ENCODE results near the gene ANKIB1.
"Not testable (repeated sequence)": the region's sequence is repeated elsewhere in the genome, so short reads cannot be mapped to it uniquely, and the experiment has no call there.

ANKIB1 gene

GRCh38 chr7:92331508-92331907, 85.7 kb downstream of the ANKIB1 start:
- no peak for DNase-seq (ENCODE audit: low read depth in 2 of 2)

DNA sequence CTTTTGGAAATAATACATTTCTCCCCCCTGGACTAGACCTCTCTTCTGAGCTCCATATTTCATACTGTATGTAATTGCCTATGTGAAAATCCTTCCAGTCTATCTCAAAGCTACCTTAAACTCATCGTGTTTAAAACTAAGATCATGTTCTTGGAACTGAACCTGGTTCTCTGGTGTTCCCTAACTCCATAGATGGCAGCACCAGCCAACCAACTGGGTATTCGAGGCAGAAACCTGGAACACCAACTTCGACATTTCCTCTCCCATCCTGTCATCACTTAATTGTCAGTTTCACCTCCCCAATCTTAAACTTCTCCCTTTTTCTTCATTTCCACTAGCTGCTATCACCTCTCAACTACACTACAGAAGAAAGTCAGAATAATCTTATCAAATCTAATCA, 87.0 kb downstream of the ANKIB1 start:
- DNase-seq (ENCODE audit: low read depth in 2 of 2) = no peak

DNA sequence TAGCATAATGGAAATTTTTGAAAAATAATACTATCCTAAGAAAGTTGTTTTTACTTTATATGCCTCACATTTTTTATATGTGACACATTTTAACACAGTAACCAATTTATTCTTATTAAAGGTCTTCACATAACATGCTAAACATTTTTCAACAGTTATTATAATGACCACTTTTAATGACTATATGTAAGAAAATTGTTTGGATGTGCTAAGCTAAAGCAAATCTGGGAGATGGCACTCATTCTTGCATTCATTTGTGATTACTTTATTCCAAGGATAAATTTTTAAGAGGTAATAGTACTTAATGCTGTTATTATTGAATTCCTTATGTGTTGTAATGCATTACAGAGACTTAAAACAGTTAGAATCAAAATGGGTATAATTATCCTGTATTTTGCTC, 88.1 kb downstream of the ANKIB1 start:
- DNase-seq (ENCODE audit: low read depth in 2 of 2) = no peak

DNA sequence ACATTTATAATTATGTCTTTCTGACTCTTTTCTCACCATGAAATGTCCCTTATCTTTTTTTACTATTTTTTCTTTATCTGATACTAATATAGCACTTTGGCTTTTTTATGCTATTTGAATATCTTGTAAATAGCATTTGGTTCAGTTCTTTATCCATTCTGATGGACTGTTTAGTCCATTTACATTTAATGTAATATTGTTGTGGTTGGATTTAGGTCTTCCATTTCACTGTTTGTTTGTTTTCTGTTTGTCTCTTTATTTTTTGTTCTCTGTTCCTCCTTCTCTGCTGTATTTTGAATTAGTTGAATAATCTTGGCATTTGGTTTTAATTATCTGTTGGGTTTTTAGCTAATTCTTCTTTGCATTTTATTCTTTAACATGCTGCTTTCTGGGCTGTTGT, 89.8 kb downstream of the ANKIB1 start:
- no peak for DNase-seq (ENCODE audit: low read depth in 2 of 2)

DNA sequence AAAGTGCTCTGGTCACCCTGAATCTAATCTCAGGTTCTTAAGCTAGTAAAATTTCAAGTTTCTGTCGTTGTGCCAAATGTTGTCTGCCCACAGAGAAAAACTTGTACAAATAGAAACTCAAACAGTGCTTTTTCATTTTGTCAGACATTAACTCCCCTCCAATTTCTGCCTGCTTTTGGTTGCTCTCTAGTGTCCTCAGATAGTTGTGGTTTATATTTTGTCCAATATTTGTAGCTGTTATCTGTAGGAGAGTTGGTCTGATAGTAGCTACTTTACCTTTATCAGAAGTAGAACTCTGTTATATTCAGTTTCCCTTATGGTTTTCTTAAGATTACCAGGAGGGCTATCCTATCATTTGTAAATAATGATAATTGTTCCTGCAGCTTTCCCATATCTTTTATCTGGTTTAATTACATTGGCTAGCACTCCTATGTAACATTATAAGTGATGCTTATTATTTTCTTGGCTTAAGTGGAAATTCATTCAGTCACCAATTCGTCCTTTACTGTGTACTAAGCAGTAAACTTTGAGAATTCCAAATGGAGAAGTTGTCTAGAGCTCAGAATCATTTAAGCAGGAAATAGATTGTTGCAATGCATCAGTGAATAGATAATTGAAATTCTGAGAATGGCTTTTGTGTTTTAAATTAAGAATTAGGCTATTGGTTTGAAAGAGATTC, 91.0 kb downstream of the ANKIB1 start:
- no peak for DNase-seq (ENCODE audit: low read depth in 2 of 2)

- no peak for DNase-seq (ENCODE audit: low read depth in 2 of 2)
Observed at GRCh38 chr7:92340016-92340415, 94.2 kb downstream of the ANKIB1 start.

GRCh38 chr7:92343714-92344113, 97.9 kb downstream of the ANKIB1 start:
- DNase-seq (ENCODE audit: low read depth in 2 of 2) = no peak

DNA sequence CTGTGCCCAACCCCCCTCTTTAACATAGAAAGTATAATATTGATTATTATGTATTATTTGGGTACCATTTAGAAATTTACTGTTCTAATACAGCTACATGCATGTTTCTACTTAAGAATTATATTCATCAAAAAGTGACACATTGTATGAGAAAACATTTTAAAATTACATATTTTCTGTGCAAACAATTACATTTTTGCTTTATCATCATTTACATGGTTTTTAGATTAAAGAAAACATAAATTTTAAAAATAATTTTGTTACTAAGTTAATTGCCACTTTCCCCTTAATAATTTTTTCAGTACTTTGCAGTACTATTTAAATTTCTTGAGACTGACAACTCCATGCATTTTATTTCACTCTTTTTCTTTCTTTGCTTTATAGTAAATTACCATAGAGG, 106.2 kb downstream of the ANKIB1 start:
- DNase-seq (ENCODE audit: low read depth in 2 of 2) = no peak

- DNase-seq (ENCODE audit: low read depth in 2 of 2) = no peak
Observed at GRCh38 chr7:92354214-92354613, 108.4 kb downstream of the ANKIB1 start.

DNA sequence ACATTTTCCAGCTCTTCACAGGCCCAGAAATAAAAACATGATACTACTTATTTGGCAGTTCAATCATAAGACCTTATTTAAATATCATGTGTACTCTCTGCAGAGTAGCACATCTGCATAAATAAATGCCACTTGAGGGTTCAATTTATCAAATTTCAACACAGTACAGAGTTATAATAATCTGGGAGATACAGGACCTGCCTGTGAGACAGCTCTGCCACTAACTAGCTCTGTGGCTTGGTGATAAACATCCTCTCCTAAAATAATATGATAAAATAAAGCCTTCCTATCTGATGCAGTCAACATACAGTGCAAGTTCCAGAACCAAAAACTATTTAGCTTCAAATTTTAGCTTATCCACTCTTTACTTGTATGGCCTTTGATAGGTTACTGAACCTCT, 110.6 kb downstream of the ANKIB1 start:
- no peak for DNase-seq (ENCODE audit: low read depth in 2 of 2)

GRCh38 chr7:92357260-92357659, 111.5 kb downstream of the ANKIB1 start:
- no peak for DNase-seq (ENCODE audit: low read depth in 2 of 2)

GRCh38 chr7:92359179-92359578, 113.4 kb downstream of the ANKIB1 start:
- not testable (repeated sequence) for DNase-seq (ENCODE audit: low read depth in 2 of 2)

DNA sequence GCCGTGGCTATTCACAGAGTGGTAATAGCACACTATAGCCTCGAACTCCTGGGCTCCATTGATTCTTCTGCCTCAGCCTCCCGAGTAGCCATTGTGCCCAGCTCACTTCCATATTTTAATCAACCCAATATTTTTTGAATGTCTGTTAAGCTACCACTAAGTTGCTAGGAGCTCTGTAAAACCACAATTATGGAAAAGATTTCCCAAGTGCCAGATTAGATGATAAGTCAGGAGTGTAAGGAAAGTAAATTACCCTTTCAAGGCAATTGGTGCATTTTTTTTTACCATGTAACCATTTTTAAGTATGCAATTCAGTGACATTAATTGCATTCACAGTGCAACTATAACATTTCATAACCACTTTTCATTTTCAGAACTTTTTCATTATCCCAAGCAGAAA, 114.0 kb downstream of the ANKIB1 start:
- DNase-seq (ENCODE audit: low read depth in 2 of 2) = no peak

GRCh38 chr7:92360387-92360786, 114.6 kb downstream of the ANKIB1 start:
- no peak for DNase-seq (ENCODE audit: low read depth in 2 of 2)

DNA sequence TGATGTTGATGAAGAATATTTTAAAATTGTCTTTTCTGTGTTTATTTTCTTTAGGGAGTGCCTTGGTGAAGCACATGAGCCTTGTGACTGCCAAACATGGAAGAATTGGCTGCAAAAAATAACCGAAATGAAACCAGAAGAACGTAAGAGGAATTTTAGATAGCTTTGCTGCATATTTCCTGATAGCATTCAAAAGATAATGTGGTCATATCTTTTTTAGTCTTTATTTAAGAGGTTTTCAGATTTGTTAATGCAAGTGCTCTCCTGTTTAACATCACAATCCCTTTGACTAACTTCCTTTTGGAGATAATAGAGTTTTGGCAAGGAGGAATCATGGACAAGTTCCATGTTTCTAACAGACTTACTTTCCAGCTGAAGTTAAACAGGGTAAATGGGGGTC, 116.4 kb downstream of the ANKIB1 start:
- no peak for DNase-seq (ENCODE audit: low read depth in 2 of 2)

DNA sequence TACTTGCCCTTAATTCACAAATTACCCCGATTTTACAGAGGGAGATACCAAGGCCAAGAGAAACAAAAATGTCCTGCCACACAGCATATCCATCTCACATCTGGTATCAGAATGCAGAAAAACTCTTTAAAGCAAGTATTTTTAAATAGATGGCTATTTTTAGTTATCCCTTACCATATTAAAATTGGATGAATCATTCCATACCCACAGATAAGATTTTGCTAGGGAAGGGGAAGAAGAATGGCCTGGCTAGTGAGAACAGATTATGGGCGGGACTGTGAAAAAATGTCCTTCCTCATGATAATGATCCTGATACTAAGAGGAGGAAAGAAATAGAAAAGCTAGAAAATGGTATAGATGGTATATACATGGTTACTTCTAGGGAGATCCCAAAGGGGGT, 121.0 kb downstream of the ANKIB1 start:
- DNase-seq (ENCODE audit: low read depth in 2 of 2) = no peak

GRCh38 chr7:92368741-92369140, 123.0 kb downstream of the ANKIB1 start:
- DNase-seq (ENCODE audit: low read depth in 2 of 2) = no peak

GRCh38 chr7:92375013-92375412, 129.2 kb downstream of the ANKIB1 start:
- DNase-seq (ENCODE audit: low read depth in 2 of 2) = no peak

GRCh38 chr7:92391071-92391470, 145.3 kb downstream of the ANKIB1 start:
- DNase-seq (ENCODE audit: low read depth in 2 of 2) = no peak

DNA sequence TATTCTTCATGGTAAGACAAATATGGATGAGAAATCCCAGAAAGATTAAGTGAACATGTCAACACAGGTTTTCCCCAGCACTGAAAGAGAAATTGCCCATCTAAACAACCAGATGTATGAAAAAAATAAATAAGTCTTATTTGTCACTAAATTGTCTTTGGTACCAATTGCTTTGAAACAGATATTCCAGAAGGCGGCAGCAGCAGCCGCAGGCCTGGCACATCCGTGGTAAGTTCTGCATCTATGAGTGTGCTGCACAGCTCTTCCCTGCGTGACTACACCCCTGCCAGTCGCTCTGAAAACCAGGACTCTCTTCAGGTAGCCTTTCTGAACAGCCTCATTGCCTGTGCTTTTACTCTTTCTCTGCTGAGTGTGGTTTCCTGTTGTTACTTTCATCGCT, 151.8 kb downstream of the ANKIB1 start:
- no peak for DNase-seq (ENCODE audit: low read depth in 2 of 2)

- no peak for DNase-seq (ENCODE audit: low read depth in 2 of 2)
Observed at GRCh38 chr7:92400013-92400412, 154.2 kb downstream of the ANKIB1 start.

- no peak for DNase-seq (ENCODE audit: low read depth in 2 of 2)
Observed at GRCh38 chr7:92402920-92403759, 157.4 kb downstream of the ANKIB1 start.

GRCh38 chr7:92403760-92404074, 157.9 kb downstream of the ANKIB1 start:
- DNase-seq (ENCODE audit: low read depth in 2 of 2) = no peak

Data from activated CD4-positive, alpha-beta T cell treated with anti-CD3 and anti-CD28 coated beads for 24 hours (primary cell).